Left cardiac atrium (tissue), 4 donors: ENCODE data around the gene NTHL1. TPM values are rescaled to one million over a fixed set of nuclear protein-coding genes. Genes with fewer than 3 reads are reported as not detected.

Experiments
- ATAC-seq, 2 donors: fragments of 200-7000 bp; cut with Tn5 transposase; one replicate each; pipeline ENCODE4 v1.9.1; 2020; ENCODE audit warnings: mild to moderate bottlenecking in 2 of 2, moderate library complexity in 2 of 2
- DNase-seq: peaks from one replicate; pipeline ENCODE4 v3.0.0-alpha.2; 2020
- intact Hi-C, 2 donors: fragments of 100-400 bp; cut with DNase I; formaldehyde crosslinking; loops; one replicate each; pipeline versions ENCODE4 v1.14.1 to v1.15.1; 2022 to 2023
- total RNA-seq, 2 donors: library from RNA; stranded (reverse); fragmentation: NEBNext Ultra II Directional; extraction: Animal tissue kit (Norgen Biotek cat#: 25700); gene quantifications; one replicate each; pipeline ENCODE4 v1.2.1, GENCODE V29; 2021
- donor health status: DM: no; HTN: yes; CAD: no.
- donor health status: DM: no; HTN: yes; CAD: no; lungs with severe emphysema.
- donor health status: DM: yes; HTN: yes; CAD: no.
- donor health status: Dilated cardiomyopathy.

The NTHL1 gene
- total RNA-seq, 2 donors from 2014 or later, result 5.7 to 16.6 TPM

DNA sequence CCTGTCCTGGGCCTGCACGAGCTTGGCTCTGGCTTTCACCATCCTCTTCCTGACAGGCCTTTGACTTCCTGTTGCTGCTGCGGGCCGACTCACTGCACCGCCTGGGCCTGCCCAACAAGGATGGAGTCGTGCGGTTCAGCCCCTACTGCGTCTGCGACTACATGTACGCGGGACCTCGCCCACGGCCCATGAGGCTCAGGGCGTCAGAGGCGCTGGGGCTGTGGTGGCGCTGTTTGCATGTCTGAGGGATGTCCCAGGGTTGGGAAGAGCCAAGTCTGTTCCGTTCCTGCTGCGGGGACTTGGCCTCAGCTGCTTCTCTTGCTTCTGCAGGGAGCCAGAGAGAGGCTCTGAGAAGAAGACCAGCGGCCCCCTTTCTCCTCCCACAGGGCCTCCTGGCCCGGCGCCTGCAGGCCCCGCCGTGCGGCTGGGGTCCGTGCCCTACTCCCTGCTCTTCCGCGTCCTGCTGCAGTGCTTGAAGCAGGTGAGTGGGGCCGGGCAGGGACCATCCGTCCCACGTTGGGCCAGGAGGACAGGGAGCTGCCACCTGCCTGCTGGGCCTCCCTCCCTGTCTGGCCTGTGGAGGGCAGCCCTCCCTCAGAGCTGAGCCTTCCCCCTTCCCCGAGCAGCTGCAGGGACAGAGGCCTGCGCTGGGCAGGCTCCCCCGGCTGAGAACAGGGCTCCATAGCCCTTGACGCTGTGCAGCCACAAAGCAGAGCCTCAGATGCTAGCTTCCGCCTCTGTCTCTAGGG lies 24.0 kb upstream of the NTHL1 start:
- DNase-seq, result peak; percentile 25
- ATAC-seq, result peak; percentile 37 to 46
- intact Hi-C loops, result no loop called here

DNA sequence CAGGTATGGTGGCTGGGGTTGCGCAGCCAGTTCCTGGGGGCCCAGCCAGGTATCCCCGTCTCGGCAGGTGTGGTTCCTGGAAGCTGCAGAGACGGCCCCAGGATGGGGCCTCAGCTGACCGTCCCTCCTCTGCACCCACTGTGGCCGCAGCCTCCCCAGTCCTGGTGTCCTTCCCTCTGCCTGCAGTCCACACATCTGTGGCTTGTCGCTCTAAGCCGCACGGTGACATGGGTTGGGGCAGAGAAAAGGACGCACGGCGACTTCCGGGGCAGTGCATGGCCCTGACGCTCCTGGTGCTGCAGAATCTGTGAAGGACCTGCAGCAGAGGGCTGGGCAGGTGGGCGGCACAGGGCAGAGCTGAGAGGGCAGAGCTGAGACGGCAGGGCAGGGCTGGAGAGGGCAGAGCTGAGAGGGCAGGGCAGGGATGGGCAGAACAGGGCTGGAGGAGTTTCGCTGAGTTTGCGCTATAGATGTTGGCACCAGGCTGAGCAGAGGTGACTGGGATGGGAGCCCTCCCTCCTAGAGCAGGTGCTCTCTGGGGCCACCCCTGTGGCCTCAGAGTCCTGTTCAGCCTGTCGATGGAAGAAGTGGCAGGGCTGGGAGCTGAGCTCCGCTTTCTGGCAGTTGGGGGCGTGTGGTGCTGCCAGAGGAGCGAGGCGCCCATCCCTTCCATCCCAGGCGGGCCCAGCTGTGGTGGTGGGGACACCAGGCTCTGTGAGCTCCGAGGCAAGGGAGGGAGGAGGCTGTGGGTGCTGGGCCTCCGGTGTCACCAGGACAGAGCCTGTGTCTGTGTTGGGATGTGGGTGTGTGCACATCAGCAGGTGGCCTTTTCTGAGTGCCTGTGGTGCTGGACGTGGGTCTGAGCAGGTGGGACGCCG lies 23.2 kb upstream of the NTHL1 start:
- peak in 1 of 2 donors; percentile 14 for ATAC-seq
- peak; percentile 14 for DNase-seq
- intact Hi-C loops, result no loop called here

DNA sequence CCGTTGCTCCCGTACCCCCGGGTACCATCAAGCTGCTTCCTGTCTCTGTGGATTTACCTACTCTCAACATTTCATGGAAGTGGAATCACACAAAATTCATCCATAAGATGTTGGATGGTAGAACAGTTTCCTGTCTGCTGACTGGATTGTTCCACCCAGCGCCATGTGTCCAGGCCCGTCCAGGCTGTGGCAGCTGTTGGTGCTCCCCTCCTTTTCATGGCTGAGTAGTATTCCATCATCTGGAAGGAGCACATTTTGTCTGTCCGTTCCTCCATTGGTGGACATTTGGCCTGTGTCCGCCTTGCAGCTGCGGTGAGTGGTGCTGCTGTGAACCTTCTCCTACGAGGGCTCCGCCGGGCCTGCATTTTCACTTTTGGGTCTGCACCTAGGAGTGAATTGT lies 18.5 kb upstream of the NTHL1 start:
- intact Hi-C loops, result no loop called here

DNA sequence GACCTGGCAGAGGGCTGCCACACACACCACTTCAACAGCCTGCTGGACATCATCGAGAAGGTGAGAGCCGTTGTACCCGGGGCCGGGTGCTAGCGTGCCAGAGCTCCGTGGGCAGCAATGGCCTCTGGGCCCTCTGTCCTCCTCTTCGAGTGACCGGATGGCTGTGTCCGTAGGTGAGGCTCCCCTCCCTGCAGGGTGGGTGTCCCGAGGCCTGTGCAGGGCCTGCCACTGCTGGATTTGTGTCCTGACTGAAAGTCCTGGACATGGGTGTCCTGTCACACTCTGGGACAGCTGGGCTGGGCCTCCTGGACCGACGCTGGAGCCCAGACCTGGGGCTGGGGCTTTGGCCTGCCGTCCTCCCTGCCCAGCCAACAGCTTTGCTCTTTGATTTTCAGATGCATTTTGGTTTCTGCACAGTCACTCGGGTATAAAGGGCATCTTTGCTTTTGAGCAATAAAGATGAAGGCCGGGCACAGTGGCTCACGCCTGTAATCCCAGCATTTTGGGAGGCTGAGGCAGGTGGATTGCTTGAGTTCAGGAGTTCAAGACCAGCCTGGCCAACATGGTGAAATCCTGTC lies 16.8 kb upstream of the NTHL1 start:
- DNase-seq (no peak), ATAC-seq (no peak)
- intact Hi-C loops, result no loop called here

More for the DNA sequence above, 18.5 kb upstream of the NTHL1 start:
- ATAC-seq (no peak), DNase-seq (no peak)

DNA sequence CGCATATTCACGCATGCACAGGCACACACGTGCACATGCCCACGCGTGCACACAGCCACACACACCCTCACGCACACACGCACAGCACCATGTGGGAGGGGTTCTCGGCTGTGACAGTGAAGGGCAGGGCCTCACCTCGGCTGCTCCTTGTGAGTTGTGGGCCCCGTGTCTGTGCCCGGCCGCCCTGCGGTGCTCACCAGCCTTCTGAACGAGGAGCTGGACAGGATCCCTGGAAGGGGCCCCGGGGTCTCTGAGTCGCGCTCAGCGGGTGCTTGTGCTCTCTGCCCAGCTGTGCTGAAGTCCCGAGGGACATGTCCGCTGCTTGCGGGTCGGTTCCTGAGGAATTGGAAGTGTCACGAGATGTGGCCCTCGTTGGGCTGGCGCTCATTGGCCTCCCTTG lies 16.2 kb upstream of the NTHL1 start:
- intact Hi-C loops, result no loop called here
- ATAC-seq (no peak), DNase-seq (no peak)

DNA sequence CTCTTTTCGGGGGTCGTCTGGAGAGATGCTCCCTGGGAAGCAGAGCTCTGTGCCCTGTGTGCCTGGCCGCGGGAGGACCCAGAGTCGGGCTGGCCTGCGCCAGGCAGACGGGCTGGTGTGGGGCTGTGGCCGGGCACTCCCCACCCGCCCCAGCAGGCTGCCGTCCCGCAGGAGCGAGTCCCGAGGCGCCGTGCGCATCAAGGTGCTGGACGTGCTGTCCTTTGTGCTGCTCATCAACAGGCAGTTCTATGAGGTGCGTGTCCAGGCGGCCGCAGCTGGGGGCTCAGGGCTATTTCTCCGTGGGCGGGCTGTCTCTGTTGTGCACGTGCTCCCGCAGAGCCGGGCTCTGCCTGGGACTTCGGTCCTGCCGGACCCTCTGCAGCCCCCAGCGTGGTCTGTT lies 15.2 kb upstream of the NTHL1 start:
- intact Hi-C loops, result no loop called here
- ATAC-seq (no peak), DNase-seq (no peak)

DNA sequence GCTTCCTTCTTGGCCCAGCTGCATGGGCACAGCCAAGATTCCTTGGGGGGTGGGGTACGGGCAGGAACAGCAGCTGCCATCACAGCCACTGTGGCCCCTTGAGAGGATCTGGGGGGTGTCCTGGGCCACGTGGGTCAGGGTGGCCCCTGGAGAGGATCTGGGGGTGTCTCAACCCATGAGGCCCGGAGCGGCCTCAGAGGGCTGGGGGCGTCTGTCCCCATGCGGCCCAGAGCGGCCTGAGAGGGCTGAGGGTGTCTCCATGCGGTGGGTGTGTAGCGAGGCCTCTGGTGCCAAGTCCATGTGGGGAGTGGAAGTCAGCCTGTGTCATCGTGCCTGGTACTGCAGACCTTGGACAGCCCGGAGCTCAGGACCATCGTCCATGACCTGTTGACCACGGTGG lies 13.9 kb upstream of the NTHL1 start:
- no peak for ATAC-seq
- DNase-seq, result no peak
- intact Hi-C loops, result no loop called here

DNA sequence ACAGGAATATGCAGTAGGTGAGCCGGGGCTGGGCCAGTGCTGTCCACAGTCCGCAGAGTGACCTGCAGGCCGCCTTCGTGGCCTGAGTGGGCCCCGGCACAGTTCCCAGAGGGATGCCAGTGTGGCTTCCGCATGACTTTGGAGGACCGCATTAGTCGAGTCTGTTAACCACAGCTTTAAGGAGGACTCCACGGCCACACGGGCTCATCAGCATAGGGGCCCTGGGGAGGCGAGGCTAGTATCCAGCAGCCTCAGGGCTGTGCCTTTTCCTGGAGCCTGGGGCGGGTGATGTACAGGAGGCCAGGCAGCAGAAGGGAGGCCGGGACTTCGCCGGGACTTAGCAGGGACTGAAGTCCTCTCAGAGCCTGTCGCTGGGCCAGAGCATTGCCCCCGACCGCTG lies 13.4 kb upstream of the NTHL1 start:
- DNase-seq, result no peak
- intact Hi-C loops, result no loop called here
- no peak for ATAC-seq

DNA sequence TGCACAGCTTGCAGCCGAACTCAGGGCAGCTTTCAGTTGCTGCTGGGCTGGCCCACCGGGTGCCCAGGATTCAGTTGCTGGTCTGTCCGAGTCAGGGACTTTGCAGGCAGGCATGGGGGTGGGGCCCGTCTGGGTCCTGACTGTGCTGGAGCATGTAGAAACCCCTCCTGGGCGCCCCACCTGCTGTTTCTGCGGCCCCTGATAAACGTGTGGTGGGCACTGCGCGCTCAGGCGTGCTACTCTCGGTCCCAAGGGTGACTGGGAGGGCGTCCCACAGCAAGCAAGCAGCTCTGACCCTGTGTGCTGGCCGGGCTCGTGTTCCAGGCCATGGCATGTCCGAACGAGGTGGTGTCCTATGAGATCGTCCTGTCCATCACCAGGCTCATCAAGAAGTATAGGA lies 12.7 kb upstream of the NTHL1 start:
- DNase-seq, result no peak
- ATAC-seq, result no peak
- intact Hi-C loops, result no loop called here

DNA sequence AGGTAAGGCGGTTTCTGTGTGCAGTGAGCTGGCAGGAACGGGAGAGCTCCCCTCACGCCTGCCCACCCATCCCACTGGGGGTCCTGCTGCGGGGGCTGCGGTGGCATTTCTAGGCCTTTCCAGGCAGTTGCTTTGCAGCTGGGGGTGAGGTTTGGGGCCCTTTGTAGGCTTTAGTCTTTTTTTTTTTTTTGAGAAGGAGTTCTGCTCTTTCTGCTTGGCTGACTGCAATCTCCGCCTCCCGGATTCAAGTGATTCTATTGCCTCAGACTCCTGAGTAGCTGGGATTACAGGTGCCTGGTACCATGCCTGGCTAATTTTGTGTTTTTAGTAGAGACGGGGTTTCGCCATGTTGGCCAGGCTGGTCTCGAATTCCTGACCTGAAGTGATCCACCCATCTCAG lies 11.2 kb upstream of the NTHL1 start:
- no peak for ATAC-seq
- intact Hi-C loops, result loop anchor here in 1 of 2 donors (10.0 kb wide), 1 partner anchor 46 kb away; no protein-coding TSS in a partner anchor
- no peak for DNase-seq

DNA sequence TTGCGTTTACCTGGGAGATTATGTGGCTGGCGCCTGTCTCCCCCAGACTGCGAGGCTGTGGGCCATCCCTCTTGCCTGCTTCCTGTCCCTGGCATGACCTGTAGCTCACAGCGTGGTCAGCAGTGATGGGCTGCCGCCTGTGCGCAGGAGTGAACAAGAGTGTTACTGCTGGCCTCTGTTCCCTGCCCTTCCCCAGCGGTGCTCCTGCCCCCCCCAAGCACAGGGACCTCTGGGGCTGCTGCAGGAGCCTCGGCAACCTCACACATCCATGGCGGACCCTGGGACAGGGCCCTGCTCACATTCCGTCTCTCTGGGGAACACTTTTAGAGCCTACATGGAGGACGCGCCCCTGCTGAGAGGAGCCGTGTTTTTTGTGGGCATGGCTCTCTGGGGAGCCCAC lies 10.8 kb upstream of the NTHL1 start:
- ATAC-seq, result no peak
- no peak for DNase-seq
- intact Hi-C loops, result loop anchor here in 1 of 2 donors (10.0 kb wide), 1 partner anchor 46 kb away; no protein-coding TSS in a partner anchor

DNA sequence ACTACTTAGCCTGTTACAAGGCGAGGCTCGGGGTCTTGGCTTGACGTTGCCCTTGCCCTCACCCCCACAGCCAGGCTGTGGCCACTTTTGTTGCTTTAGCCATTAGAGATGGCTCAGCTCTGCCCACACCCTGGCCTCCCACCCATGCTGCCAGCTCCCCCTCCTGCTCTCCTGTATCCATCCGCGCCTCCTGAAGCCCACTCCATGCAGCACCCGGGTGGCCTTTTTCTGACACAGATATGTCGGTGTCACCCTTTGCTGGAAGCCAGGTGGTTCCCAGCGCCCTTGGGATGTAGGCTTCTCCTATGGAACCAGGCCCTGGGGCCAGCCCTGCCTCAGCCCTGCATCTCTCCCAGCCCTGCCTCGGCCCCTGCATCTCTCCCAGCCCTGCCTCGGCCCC lies 9.8 kb upstream of the NTHL1 start:
- ATAC-seq (no peak), DNase-seq (no peak)
- intact Hi-C loops, result loop anchor here in 1 of 2 donors (10.0 kb wide), 1 partner anchor 47 kb away; no protein-coding TSS in a partner anchor

DNA sequence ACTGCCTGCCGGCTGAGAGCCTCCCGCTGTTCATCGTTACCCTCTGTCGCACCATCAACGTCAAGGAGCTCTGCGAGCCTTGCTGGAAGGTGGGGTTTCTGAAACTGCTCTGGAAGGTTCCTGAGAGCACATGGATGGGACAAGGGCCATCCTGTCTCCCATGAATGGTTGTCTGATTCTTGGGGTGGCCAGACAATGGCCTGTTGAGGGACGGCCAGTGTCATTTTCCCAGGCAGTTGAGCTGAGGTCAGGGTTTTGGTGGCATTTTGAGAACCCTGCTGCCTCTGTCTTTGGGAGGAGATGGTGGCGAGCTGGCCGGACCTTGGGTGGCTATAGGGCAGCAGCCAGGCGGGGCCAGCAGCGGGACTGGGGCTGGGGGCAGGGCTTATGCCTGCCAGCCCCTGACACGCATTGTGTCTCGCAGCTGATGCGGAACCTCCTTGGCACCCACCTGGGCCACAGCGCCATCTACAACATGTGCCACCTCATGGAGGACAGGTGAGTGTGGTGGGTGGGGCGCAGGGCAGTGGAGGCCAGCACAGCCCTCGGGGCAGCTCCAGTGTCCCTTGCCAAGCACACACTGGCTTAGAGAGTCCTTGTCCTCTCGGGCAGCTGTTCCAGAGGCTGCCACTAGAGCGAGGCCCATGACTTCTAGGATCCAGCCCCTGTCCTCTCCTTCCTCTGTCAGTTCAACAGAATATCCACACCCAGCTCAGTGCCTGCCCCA lies 9.2 kb upstream of the NTHL1 start:
- DNase-seq, result no peak

DNA sequence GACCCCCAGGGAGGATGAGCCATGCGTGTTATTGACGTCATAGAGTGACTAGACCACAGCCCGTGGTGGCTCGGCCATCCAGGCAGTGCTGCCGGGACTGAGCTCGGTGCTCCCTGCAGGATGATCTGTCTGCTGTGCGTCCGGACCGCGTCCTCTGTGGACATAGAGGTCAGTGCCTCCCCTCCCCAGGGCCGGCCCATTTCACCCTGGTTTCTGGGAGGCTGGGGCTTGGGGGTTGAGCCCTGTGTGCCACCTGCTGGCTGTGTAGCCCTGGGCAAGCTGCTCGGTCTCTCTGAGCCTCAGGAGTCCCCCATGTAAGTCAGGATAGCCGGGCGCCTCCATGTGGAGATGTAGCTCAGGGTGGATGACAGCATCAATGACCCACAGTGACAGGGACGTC lies 8.4 kb upstream of the NTHL1 start:
- ATAC-seq, result peak in 1 of 2 donors; percentile 37
- no peak for DNase-seq
- intact Hi-C loops, result loop anchor here in 1 of 2 donors (10.0 kb wide), 1 partner anchor 49 kb away; no protein-coding TSS in a partner anchor

More for the DNA sequence above, 9.2 kb upstream of the NTHL1 start:
- no peak for ATAC-seq
- intact Hi-C loops, result loop anchor here in 1 of 2 donors (10.0 kb wide), 1 partner anchor 48 kb away; no protein-coding TSS in a partner anchor

DNA sequence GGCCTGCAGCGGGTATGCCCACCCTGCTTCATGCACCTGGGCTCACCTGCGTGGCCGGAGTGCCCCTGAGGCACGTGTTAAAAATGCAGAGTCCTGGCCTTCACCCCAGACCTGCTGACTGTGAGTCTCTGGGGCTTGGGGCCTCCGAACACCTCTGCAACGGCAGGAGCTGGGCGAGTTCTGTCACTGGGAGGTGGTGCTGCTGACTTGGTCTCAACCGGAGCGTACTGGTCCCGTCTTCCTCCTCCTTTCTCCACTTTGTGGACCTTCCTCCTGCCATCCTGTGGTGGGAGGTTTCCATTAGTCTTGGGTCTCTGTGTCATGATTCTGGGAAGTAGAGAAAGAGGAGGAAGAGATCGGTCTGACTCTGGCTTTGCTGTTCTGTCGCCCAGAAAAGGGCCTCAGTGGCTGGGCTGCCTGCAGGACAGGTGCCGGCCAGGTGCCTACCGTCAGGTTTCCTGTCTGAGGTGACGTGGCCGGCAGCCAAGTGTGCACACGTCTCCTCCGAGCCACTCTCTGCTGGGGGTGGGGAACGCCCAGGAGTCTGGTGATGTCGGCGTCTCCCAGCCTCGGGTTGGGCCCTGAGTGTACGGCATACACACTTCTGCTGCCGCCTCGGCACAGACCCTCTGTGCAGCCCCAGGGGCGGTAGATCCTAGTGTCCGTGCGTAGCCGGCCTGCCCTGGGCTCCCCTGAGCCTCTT lies 7.1 kb upstream of the NTHL1 start:
- DNase-seq, result no peak
- intact Hi-C loops, result loop anchor here in 1 of 2 donors (10.0 kb wide), 1 partner anchor 50 kb away; no protein-coding TSS in a partner anchor
- ATAC-seq, result no peak

DNA sequence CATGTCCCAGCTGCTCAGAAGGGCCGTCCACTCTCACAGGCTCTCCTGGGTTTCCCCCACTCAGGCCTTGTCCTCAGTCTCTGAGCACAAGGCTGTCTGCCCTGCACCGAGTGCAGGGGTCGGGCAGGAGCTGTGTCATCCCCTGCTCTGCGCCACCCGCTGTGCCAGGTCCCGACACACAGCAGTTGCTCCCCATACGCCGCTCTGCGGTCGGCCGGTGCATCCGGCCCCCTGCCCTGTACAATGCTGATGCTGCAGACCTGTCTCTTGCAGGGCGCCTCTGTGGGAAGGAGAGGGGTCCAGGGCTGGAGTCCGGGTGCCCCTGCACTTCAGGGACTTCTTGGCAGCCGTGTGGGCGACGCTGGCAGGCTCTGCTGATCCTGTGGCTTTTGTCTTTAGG lies 6.3 kb upstream of the NTHL1 start:
- ATAC-seq, result no peak
- DNase-seq, result no peak
- intact Hi-C loops, result loop anchor here in 1 of 2 donors (10.0 kb wide), 1 partner anchor 51 kb away; no protein-coding TSS in a partner anchor

DNA sequence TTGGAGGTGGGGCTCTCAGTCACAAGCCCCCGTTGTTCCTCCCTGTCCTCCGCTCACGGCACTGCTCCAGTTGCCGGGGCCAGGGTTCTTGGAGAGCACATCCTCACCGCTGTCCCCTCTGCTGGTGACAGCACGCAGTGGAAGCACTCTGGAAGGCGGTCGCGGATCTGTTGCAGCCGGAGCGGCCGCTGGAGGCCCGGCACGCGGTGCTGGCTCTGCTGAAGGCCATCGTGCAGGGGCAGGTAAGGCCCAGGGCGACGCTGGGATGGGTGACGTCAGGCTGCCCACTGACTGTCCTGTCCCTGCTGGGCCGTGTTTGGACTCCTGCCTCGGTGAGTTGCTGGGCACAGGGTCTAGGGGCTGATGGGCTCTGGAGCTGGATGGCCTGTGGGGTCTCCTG lies 5.6 kb upstream of the NTHL1 start:
- intact Hi-C loops, result loop anchor here in 1 of 2 donors (10.0 kb wide), 1 partner anchor 52 kb away; no protein-coding TSS in a partner anchor
- DNase-seq, result no peak
- no peak for ATAC-seq

DNA sequence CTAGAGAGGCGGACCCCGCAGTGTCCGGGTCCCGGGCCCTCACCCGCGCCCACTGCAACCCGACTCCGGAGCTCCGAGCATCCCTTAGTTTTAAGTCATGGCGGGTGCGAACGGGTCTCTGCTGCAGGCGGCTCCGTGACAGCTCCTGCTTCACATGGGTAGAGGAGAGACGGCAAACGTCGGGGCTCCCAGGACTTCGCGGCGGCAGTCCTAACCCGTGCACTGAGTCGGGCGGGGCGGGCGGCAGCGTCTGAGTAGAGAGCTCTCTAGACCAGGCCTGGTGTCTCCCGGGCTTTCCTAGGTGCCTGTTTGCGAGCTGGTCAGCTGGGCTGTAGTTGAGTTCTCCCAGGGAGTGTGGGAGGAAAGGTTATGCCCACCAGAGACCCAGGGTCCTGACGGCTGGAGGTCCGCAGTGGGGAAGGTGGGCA lies 496 bp upstream of the NTHL1 start:
- DNase-seq, result no peak
- intact Hi-C loops, result no loop called here
- ATAC-seq, result peak in 1 of 2 donors; percentile 4
